GM12892 (cell line): ENCODE results near the gene TCEAL6. TPM values are rescaled to one million over a fixed set of nuclear protein-coding genes. Genes with fewer than 3 reads are reported as not detected.
"Not testable (repeated sequence)": the region's sequence is repeated elsewhere in the genome, so short reads cannot be mapped to it uniquely, and the experiment has no call there.

Experiments
- DNase-seq: peaks from one replicate; pipeline ENCODE4 v3.0.0; 2011; ENCODE audit not compliant: insufficient read length
- FAIRE-seq: peaks from 2 replicates; lab custom pipeline; 2011; peaks lifted over from hg19 to GRCh38; lab: Jason Lieb, UNC
- POLR2A ChIP-seq: IDR thresholded peaks from 2 replicates; pipeline ENCODE4 v1.6.1; 2011; ENCODE audit warnings: low read depth, low read length, control low read depth
- POLR2AphosphoS5 ChIP-seq: IDR thresholded peaks from 2 replicates; pipeline ENCODE4 v1.6.1; 2011; ENCODE audit warnings: low read depth, low read length, control low read depth
- TAF1 ChIP-seq: IDR thresholded peaks from 2 replicates; pipeline ENCODE4 v1.6.1; 2011; ENCODE audit warnings: low read depth, mild to moderate bottlenecking, control low read depth, low read length, borderline replicate concordance
- polyA plus RNA-seq: library from polyadenylated mRNA; unstranded; fragments of >200 nt; gene quantifications from one replicate; pipeline ENCODE4 v1.2.1, GENCODE V29; 2012; ENCODE audit warnings: missing spikeins, inconsistent platforms; ENCODE audit not compliant: missing spikeins

Gene TCEAL6
- polyA plus RNA-seq = not detected

GRCh38 chrX:102142274-102142673 lies at the start of gene TCEAL6:
Gene TCEAL6 (minus strand): TSS chrX:102142481.
- FAIRE-seq = not testable (repeated sequence)

GRCh38 chrX:102185967-102186720 lies 43.9 kb upstream of the TCEAL6 start:
- DNase-seq (no peak), FAIRE-seq (no peak)
- no peak for TF ChIP-seq TAF1
- no peak for TF ChIP-seq POLR2AphosphoS5
- TF ChIP-seq POLR2A = no peak

More at GRCh38 chrX:102142274-102142673, at the start of gene TCEAL6:
- DNase-seq = not testable (repeated sequence)

GRCh38 chrX:102155806-102156179 lies 13.5 kb upstream of the TCEAL6 start, which contains the start of gene BEX5:
Gene BEX5 (minus strand): TSS chrX:102155977. CDS start chrX:102154265, 1,712 bp downstream.
- FAIRE-seq (peak; percentile 81), DNase-seq (no peak)
- TF ChIP-seq POLR2AphosphoS5 = no peak
- TF ChIP-seq POLR2A = no peak
- TF ChIP-seq TAF1 = no peak

- FAIRE-seq = no peak
- no peak for TF ChIP-seq POLR2AphosphoS5
- no peak for TF ChIP-seq TAF1
- no peak for TF ChIP-seq POLR2A
- no peak for DNase-seq
These were observed 12.9 kb upstream of the TCEAL6 start for GRCh38 chrX:102154900-102155805.

GRCh38 chrX:102154218-102154860 lies 12.1 kb upstream of the TCEAL6 start:
- no peak for DNase-seq
- FAIRE-seq = no peak
- TF ChIP-seq TAF1 (no peak), POLR2AphosphoS5 (no peak), POLR2A (no peak)

GRCh38 chrX:102141631-102142030 lies 650 bp downstream of the TCEAL6 start:
- not testable (repeated sequence) for DNase-seq, FAIRE-seq

- FAIRE-seq, DNase-seq: not testable (repeated sequence)
These were observed 1.4 kb downstream of the TCEAL6 start for GRCh38 chrX:102140876-102141275.

- FAIRE-seq (no peak), DNase-seq (no peak)
- TF ChIP-seq POLR2A = no peak
- no peak for TF ChIP-seq POLR2AphosphoS5
- no peak for TF ChIP-seq TAF1
These were observed 4.2 kb downstream of the TCEAL6 start for GRCh38 chrX:102138064-102138463.

- TF ChIP-seq POLR2AphosphoS5 (no peak), POLR2A (no peak), TAF1 (no peak)
- DNase-seq = no peak
- no peak for FAIRE-seq
These were observed 12.8 kb downstream of the TCEAL6 start for GRCh38 chrX:102129473-102129872.

- FAIRE-seq (no peak), DNase-seq (no peak)
- TF ChIP-seq POLR2AphosphoS5 (no peak), TAF1 (no peak), POLR2A (no peak)
These were observed 15.4 kb downstream of the TCEAL6 start for GRCh38 chrX:102126863-102127262.

GRCh38 chrX:102126080-102126818 lies 16.0 kb downstream of the TCEAL6 start:
- not testable (repeated sequence) for FAIRE-seq, DNase-seq

- not testable (repeated sequence) for DNase-seq, FAIRE-seq
These were observed 16.8 kb downstream of the TCEAL6 start, which contains the start of gene TCEAL2 for GRCh38 chrX:102125436-102125835. Gene TCEAL2 (plus strand): TSS chrX:102125679. CDS start chrX:102126831, 1,152 bp downstream.

GRCh38 chrX:102125014-102125413 lies 17.3 kb downstream of the TCEAL6 start:
- FAIRE-seq = peak; percentile 68

More at GRCh38 chrX:102125014-102125413, 17.3 kb downstream of the TCEAL6 start:
- DNase-seq = not testable (repeated sequence)
